GM18951 (cell line): ENCODE results near the gene ST8SIA1.

Experiments
- POLR2A ChIP-seq: IDR thresholded peaks from 4 replicates; pipeline ENCODE4 v1.6.1; 2011; ENCODE audit warnings: mild to moderate bottlenecking; ENCODE audit not compliant: insufficient read length, insufficient read depth; ENCODE audit errors: extremely low read depth
- in situ Hi-C: fragments of 300-500 bp; cut with MboI; formaldehyde crosslinking; loops from one replicate; pipeline ENCODE4 v1.12.0; 2022; ENCODE audit warnings: low sequenced_read_pairs, mixed read lengths, inconsistent platforms; ENCODE audit not compliant: unreplicated experiment

The ST8SIA1 gene

GRCh38 chr12:22284871-22285270 is 49.6 kb downstream of the ST8SIA1 start:
- no peak for TF ChIP-seq POLR2A

DNA sequence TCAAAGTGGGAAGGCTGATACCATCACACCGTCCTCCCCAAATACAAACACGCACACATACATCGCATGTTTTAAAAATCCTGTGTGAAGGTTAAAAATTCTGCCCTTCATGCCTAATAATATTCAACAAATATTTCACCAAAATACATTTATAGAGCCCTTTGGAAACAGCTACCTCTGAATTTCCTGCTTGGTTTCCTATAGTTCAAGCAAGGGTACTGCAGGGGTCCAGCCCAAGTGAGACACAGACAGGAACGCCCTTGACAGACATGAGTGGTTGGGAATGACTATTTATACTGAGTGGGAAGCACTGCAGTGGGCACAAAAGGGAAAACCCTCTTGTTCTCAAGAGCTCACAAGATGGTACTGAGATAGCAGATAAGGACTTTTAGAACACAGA is 51.0 kb downstream of the ST8SIA1 start:
- TF ChIP-seq POLR2A, result no peak
- in situ Hi-C loops, result no loop called here

More at GRCh38 chr12:22284871-22285270, 49.6 kb downstream of the ST8SIA1 start:
- in situ Hi-C loops, result no loop called here

DNA sequence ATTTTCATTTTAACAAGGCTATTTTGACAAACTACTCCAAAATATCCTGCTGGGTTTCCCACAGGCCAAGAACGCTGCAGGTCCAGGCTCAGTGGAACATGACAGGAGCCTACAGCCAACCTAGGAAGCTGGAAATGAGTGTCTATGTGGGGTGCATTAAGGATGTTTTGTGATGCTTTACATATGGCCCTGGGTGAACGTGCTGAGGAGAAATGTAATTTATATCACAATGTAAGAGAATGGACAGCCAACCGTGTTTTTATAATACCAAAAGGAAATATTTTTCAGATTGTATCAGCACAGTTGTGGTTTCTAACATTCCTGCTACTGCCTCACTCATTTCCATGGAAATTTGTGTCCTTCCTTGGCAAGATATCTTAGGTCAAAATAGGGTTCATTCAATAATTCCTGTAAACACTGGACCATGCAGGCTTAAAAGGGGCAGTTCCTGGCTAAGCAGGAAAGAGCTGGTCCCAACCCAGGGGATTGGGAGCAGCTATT is 51.5 kb downstream of the ST8SIA1 start:
- in situ Hi-C loops, result no loop called here
- TF ChIP-seq POLR2A, result no peak

DNA sequence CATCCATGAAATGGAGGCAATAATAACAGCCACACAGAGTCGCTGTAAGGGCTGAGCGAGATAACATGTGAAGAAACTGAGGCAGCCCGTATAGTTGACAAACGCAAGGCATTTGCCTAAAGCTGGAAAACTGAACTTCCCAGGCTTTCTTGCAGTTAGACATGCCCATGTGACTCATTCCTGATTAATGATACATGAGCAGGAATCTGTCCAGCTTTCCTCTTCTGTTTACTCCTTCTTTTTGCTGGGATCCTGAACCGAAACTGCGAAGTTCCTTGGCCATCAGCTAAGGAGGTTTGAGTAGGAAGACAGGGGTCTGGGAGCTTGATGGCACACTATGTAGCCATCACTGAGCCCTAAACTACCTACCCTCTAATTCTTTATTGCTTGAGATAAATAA is 52.2 kb downstream of the ST8SIA1 start:
- in situ Hi-C loops, result no loop called here
- no peak for TF ChIP-seq POLR2A

GRCh38 chr12:22276867-22277266 is 57.6 kb downstream of the ST8SIA1 start:
- in situ Hi-C loops, result no loop called here
- no peak for TF ChIP-seq POLR2A

- TF ChIP-seq POLR2A, result no peak
- in situ Hi-C loops, result no loop called here
Measured at GRCh38 chr12:22276313-22276712, 58.2 kb downstream of the ST8SIA1 start.

DNA sequence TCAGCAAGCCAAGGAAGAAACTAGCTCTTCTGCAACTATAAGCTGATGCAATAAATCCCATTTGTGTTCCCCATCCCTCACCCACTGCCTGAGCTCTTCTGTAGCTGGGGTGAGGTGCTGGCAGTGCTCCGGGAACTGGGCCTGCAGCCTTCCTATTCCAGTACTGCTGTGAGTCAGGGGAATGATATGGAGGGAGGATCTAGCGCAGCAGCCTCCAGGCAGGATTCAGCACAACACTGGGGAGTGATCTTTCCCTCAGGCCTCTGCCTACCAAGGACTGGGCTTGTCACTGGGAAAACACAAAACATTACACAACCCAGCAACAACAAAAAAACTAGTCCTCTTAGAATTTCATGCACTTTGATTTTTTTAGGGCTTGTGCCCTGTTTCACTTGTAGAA is 58.7 kb downstream of the ST8SIA1 start:
- no peak for TF ChIP-seq POLR2A
- in situ Hi-C loops, result no loop called here

DNA sequence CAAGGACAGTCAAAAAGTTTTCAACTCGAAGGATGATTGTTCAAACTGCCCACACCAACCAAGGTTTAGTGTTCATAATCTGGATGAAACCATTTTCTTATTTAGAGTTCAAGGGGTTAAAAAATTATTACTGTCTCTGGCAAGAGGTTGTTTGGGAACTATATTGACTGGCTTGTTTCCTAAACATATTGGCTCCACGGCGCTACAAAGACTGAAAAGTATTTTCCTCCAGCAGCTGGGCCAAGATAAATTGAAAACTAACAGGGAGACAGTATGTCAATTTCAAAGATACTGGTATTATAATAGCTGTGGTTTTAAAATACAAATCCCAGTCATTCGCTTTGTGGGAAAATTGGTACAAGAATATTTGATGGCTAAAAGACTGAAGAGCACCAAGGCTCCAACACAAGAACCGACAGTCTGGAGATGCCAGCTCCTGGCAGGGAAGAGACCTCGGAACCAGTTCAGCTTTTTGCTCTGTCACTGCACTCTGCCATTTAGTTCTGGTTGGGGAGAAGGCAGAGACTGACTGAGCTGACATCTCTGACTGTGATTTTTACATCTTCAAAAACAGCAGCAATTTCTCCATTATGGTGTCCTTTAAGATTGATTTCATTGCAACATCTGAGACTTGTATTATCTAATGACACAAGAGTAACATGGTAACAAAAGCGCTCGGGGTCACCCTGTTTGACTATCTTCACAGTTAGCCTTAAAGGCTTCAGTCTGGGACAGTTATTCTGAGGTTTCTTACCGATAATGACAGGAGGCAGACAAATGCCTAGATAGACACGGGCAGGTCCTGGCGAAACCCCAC is 62.0 kb downstream of the ST8SIA1 start:
- no peak for TF ChIP-seq POLR2A
- in situ Hi-C loops, result no loop called here

GRCh38 chr12:22271023-22271422 is 63.5 kb downstream of the ST8SIA1 start:
- in situ Hi-C loops, result no loop called here
- no peak for TF ChIP-seq POLR2A

DNA sequence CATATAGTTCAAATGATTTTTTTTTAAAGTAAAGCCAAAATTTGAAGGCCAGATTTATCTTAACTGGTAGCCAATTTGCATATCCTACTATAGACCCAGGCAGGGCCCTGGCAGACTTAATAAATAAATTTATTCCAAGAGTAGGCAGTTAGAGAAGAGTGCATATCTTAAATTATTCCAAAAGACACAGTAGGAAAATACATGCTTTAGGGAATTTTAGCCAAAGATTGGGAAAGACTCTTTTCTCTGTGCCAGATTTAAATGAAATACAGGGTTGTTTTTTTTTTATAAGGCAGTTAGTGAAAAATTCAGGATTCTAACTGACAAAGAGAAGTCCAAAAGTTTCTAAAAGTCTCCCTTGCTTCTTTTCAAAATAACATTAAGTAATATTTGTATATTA is 65.5 kb downstream of the ST8SIA1 start:
- TF ChIP-seq POLR2A, result no peak

DNA sequence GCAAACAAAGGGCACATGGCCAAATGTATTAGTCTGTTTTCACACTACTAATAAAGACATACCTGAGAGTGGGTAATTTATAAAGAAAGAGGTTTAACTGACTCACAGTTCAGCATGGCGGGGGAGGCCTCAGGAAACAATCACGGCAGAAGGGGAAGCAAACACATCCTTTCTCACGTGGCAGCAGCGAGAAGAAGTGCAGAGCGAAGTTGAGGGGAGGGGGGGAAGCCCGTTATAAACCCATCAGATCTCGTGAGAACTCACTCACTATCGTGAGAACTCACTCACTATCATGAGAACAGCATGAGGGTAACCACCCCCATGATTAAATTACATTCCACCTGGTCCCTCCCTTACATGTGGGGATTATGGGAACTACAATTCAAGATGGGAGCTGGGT is 66.1 kb downstream of the ST8SIA1 start:
- no peak for TF ChIP-seq POLR2A

More for the DNA sequence above, 65.5 kb downstream of the ST8SIA1 start:
- in situ Hi-C loops, result no loop called here

DNA sequence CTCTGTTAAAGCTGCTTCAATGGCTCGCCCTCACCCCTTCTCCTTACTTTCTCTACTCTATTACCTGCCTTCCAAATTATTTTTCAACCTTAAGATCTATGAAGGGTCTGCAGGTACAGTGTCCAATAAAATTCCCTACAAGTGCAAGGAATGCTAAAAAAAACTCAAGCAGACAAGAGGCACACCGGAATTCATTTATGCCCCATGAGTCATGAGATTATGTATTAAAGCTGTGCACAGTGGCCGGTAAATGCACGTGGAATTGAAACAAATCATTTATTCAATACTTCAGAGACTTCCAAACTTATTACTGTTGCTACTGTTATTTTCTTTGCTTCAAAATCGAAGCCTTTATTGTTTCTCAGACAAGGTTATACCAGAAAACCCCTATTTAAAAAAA is 68.4 kb downstream of the ST8SIA1 start:
- no peak for TF ChIP-seq POLR2A
- in situ Hi-C loops, result no loop called here

More for the DNA sequence above, 66.1 kb downstream of the ST8SIA1 start:
- in situ Hi-C loops, result no loop called here

DNA sequence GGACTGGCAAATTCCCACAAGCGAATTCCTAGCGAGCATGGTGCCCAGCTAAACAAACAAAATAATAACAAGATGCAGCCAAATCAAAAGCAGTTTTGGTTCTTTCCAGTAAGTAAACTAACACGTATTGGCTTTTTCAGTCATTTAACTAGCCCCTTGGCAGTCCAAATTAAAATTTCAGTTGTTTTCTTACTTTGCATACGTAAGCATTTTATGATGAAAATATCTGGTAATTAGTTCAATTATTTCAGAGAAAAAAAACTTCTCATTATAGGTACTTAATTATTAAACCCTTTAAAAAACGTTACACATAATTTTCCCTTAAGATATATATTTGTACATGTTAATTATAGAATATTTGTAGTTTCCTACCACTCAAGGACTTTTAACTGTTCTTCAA is 70.1 kb downstream of the ST8SIA1 start:
- in situ Hi-C loops, result no loop called here
- no peak for TF ChIP-seq POLR2A

GRCh38 chr12:22262309-22262708 is 72.2 kb downstream of the ST8SIA1 start:
- in situ Hi-C loops, result no loop called here
- TF ChIP-seq POLR2A, result no peak
